CD4-positive, alpha-beta memory T cell (primary cell): ENCODE results near the gene SNAP25. TPM values are rescaled to one million over a fixed set of nuclear protein-coding genes. Genes with fewer than 3 reads are reported as not detected.

ENCODE experiments used
- CTCF ChIA-PET: fragments of 350-600 bp; sonication (Branson Sonifier 250); formaldehyde crosslinking; loops from one replicate; lab custom pipeline; 2021; ENCODE audit warnings: inconsistent platforms; ENCODE audit not compliant: partially characterized antibody; lab: Charles Lee
- POLR2A ChIA-PET: fragments of 350-600 bp; sonication (Branson Sonifier 250); formaldehyde crosslinking; loops from one replicate; lab custom pipeline; 2021; ENCODE audit not compliant: partially characterized antibody; lab: Charles Lee
- DNase-seq, 5 donors: peaks; one replicate each; pipeline versions ENCODE4 v3.0.0 to v3.0.0-alpha.2; 2020 to 2022; ENCODE audit warnings: mixed read lengths in 1 of 5
- H3K27ac ChIP-seq: one replicate; pipeline ENCODE4 v1.7.0; 2013; ENCODE audit warnings: low read depth, low read length
- H3K27me3 ChIP-seq: 2 replicates; pipeline ENCODE4 v1.7.0; 2013; ENCODE audit warnings: mild to moderate bottlenecking, low read length, moderate library complexity; ENCODE audit not compliant: insufficient read depth
- H3K36me3 ChIP-seq: 2 replicates; pipeline ENCODE4 v1.7.0; 2013; ENCODE audit warnings: mild to moderate bottlenecking, low read length, moderate library complexity; ENCODE audit not compliant: insufficient read depth
- H3K4me1 ChIP-seq: 2 replicates; pipeline ENCODE4 v1.7.0; 2013; ENCODE audit warnings: mild to moderate bottlenecking, low read length, moderate library complexity; ENCODE audit not compliant: insufficient read depth
- H3K4me3 ChIP-seq, 2 donors: one replicate each; pipeline ENCODE4 v1.7.0; 2013; ENCODE audit warnings: low read length in 2 of 2, mild to moderate bottlenecking in 1 of 2
- H3K9me3 ChIP-seq, 2 donors: one replicate each; pipeline ENCODE4 v1.7.0; 2013; ENCODE audit warnings: low read length in 2 of 2, control low read depth in 1 of 2; ENCODE audit not compliant: control insufficient read depth in 1 of 2
- H3K27ac Mint-ChIP-seq, 7 donors: one replicate each; pipeline ENCODE4 v1.8.0; 2020 to 2021; ENCODE audit warnings: mixed read lengths in 7 of 7, mild to moderate bottlenecking in 6 of 7, inconsistent platforms in 3 of 7, moderate library complexity in 3 of 7
- H3K27me3 Mint-ChIP-seq, 2 donors: one replicate each; pipeline ENCODE4 v1.8.0; 2020 to 2021; ENCODE audit warnings: mixed read lengths in 2 of 2
- H3K36me3 Mint-ChIP-seq, 2 donors: one replicate each; pipeline ENCODE4 v1.8.0; 2020 to 2021; ENCODE audit warnings: mixed read lengths in 2 of 2, inconsistent platforms in 1 of 2, mild to moderate bottlenecking in 1 of 2
- H3K4me1 Mint-ChIP-seq, 4 donors: one replicate each; pipeline ENCODE4 v1.8.0; 2020 to 2021; ENCODE audit warnings: mixed read lengths in 4 of 4, mild to moderate bottlenecking in 1 of 4
- H3K4me3 Mint-ChIP-seq, 8 donors: one replicate each; pipeline ENCODE4 v1.8.0; 2020 to 2021; ENCODE audit warnings: mixed read lengths in 8 of 8, mild to moderate bottlenecking in 7 of 8, moderate library complexity in 6 of 8, inconsistent platforms in 3 of 8
- H3K9me3 Mint-ChIP-seq, 8 donors: one replicate each; pipeline ENCODE4 v1.8.0; 2020 to 2021; ENCODE audit warnings: mixed read lengths in 8 of 8, mild to moderate bottlenecking in 5 of 8, inconsistent platforms in 3 of 8, moderate library complexity in 1 of 8
- intact Hi-C: fragments of 100-400 bp; cut with micrococcal nuclease; formaldehyde crosslinking; loops from one replicate; pipeline ENCODE4 v1.15.1; 2023
- polyA plus RNA-seq, 2 donors: library from polyadenylated mRNA; unstranded; fragments of 300-500 nt; fragmentation: Illumina TruSeq; gene quantifications; one replicate each; pipeline ENCODE4 v1.2.3, GENCODE V29; 2021
- total RNA-seq, 2 experiments: library from RNA; stranded (reverse); gene quantifications; one replicate each; pipeline ENCODE4 v1.2.3, GENCODE V29; 2021

SNAP25 gene
- total and polyA plus RNA-seq, 4 experiments from 2014 or later, result 0.14 TPM; not detected in 3

- Mint-ChIP-seq H3K4me1 (no peaks in the 10 kb centered on the region), H3K27me3 (peaks cover 3 to 4% of the 10 kb centered on the region in 2 donors), H3K27ac (no peak overlapping the region), H3K4me3 (no peak overlapping the region), H3K9me3 (peaks cover 0 to 2% (median 0%) of the 10 kb centered on the region in 8 donors), H3K36me3 (no peaks in the 10 kb centered on the region)
- Histone ChIP-seq H3K4me1 (no peaks in the 10 kb centered on the region), H3K36me3 (no peaks in the 10 kb centered on the region), H3K27me3 (no peaks in the 10 kb centered on the region), H3K9me3 (no peaks in the 10 kb centered on the region), H3K27ac (no peak overlapping the region), H3K4me3 (no peak overlapping the region)
- ChIA-PET CTCF (no interaction called here), POLR2A (no interaction called here)
- DNase-seq, result no peak
- intact Hi-C loops, result no loop called here
Observed at GRCh38 chr20:10250902-10251301, 32.3 kb downstream of the SNAP25 start.

DNA sequence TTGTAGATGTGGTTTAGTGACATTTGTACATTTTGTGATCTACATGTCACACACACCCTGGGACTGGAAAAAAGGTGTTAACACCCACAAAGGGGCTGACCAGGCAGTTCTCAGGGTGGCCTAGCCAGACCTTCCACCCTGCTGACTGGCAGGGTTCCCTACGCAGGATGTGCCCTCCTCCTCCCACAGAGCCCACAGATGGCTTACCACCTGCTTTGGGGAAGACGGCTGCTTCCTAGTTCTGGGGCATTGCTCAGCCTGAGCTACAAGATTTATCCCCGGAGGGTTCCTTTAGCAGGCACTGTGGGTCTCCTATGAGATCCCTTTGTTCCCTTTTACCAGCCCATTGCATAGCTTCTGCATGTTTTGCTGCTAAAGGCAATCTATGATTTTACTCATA, 35.1 kb downstream of the SNAP25 start:
- DNase-seq, result no peak
- Mint-ChIP-seq H3K4me3 (no peak overlapping the region), H3K27me3 (peaks cover 8 to 10% of the 10 kb centered on the region in 2 donors), H3K4me1 (no peaks in the 10 kb centered on the region), H3K36me3 (no peaks in the 10 kb centered on the region), H3K27ac (no peak overlapping the region), H3K9me3 (peaks cover 0 to 2% (median 0%) of the 10 kb centered on the region in 8 donors)
- H3K27ac ChIP-seq, result no peak overlapping the region
- intact Hi-C loops, result no loop called here
- H3K9me3 ChIP-seq, result no peaks in the 10 kb centered on the region
- no peak overlapping the region for H3K4me3 ChIP-seq
- CTCF ChIA-PET, result no interaction called here
- H3K36me3 ChIP-seq, result no peaks in the 10 kb centered on the region
- POLR2A ChIA-PET, result no interaction called here
- no peaks in the 10 kb centered on the region for H3K27me3 ChIP-seq
- no peaks in the 10 kb centered on the region for H3K4me1 ChIP-seq

DNA sequence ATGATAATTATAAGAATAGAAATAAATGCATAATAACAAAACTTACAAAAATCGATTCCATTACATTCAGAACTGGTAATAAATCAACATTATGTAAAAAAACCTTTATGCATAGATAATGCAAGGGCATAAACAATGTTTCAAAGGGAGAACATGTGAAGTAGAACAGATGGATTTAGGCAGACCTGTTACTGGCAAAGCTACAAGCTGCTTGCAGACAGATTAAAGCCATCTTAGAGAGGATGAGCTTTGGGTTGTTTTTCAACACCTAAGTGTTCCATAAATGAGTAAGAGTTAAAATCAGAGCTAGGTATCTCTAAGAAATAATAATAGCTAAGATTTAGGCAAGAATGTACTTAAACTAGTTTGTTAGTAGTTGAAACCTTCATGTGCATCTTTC, 37.2 kb downstream of the SNAP25 start:
- no peaks in the 10 kb centered on the region for H3K9me3 ChIP-seq
- no peaks in the 10 kb centered on the region for H3K36me3 Mint-ChIP-seq
- H3K27ac ChIP-seq, result no peak overlapping the region
- ChIA-PET POLR2A (no interaction called here), CTCF (no interaction called here)
- no peak overlapping the region for H3K4me3 Mint-ChIP-seq
- no peak for DNase-seq
- intact Hi-C loops, result no loop called here
- H3K27me3 Mint-ChIP-seq, result peaks cover 8 to 12% of the 10 kb centered on the region in 2 donors
- H3K4me1 Mint-ChIP-seq, result no peaks in the 10 kb centered on the region
- H3K36me3 ChIP-seq, result no peaks in the 10 kb centered on the region
- H3K4me1 ChIP-seq, result no peaks in the 10 kb centered on the region
- no peak overlapping the region for H3K4me3 ChIP-seq
- peaks cover 0 to 2% (median 0%) of the 10 kb centered on the region in 8 donors for H3K9me3 Mint-ChIP-seq
- H3K27me3 ChIP-seq, result no peaks in the 10 kb centered on the region
- no peak overlapping the region for H3K27ac Mint-ChIP-seq

DNA sequence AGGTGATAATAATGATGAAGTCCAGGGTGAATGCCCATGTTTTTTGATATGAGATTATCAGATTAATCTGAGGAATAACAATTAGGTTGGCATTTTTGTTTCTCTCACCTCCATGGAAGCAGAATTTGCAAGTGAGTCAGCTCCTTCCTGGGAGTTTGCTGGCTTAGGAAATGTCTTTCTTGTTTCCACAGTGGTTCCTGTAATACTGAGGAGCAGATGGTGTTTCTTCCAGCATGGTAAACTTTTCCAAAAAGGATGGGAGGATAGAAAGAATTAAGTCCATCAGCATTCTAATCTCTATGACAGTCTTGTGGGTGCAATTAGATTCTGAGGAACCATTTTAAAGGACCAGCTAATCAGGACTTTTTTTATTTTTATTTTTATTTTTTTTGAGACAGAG, 40.5 kb downstream of the SNAP25 start:
- Mint-ChIP-seq H3K27ac (no peak overlapping the region), H3K4me3 (no peak overlapping the region), H3K27me3 (peaks cover 8 to 15% of the 10 kb centered on the region in 2 donors), H3K9me3 (peaks cover 0 to 2% (median 0%) of the 10 kb centered on the region in 8 donors), H3K36me3 (no peaks in the 10 kb centered on the region), H3K4me1 (no peaks in the 10 kb centered on the region)
- POLR2A ChIA-PET, result no interaction called here
- H3K36me3 ChIP-seq, result no peaks in the 10 kb centered on the region
- no peak overlapping the region for H3K4me3 ChIP-seq
- H3K27me3 ChIP-seq, result no peaks in the 10 kb centered on the region
- DNase-seq, result no peak
- CTCF ChIA-PET, result no interaction called here
- no peak overlapping the region for H3K27ac ChIP-seq
- no peaks in the 10 kb centered on the region for H3K9me3 ChIP-seq
- intact Hi-C loops, result no loop called here
- no peaks in the 10 kb centered on the region for H3K4me1 ChIP-seq

DNA sequence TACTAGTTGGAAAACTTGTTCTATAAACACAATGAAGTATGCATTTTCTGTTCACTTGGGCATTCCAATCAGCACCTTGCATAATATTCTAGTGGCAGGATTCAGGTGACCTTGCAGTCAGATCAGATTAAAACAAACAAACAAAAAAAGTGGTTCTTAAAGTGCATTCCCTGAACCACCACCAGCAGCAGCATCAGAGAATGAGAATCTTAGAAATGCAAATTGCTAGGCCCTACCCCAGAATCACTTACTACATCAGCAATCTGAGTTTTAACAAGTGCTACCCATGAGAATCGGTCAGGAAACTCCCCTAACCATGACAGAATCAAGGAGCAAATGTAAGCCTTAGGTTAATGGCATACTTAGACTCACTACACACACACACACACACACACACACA, 41.7 kb downstream of the SNAP25 start:
- H3K4me3 ChIP-seq, result no peak overlapping the region
- H3K27me3 Mint-ChIP-seq, result peaks cover 6 to 12% of the 10 kb centered on the region in 2 donors
- intact Hi-C loops, result no loop called here
- no peaks in the 10 kb centered on the region for H3K4me1 Mint-ChIP-seq
- CTCF ChIA-PET, result no interaction called here
- H3K27me3 ChIP-seq, result no peaks in the 10 kb centered on the region
- H3K27ac Mint-ChIP-seq, result no peak overlapping the region
- H3K36me3 ChIP-seq, result no peaks in the 10 kb centered on the region
- H3K36me3 Mint-ChIP-seq, result no peaks in the 10 kb centered on the region
- H3K27ac ChIP-seq, result no peak overlapping the region
- no peak for DNase-seq
- POLR2A ChIA-PET, result no interaction called here
- no peak overlapping the region for H3K4me3 Mint-ChIP-seq
- H3K4me1 ChIP-seq, result no peaks in the 10 kb centered on the region
- no peaks in the 10 kb centered on the region for H3K9me3 ChIP-seq
- H3K9me3 Mint-ChIP-seq, result no peaks in the 10 kb centered on the region

DNA sequence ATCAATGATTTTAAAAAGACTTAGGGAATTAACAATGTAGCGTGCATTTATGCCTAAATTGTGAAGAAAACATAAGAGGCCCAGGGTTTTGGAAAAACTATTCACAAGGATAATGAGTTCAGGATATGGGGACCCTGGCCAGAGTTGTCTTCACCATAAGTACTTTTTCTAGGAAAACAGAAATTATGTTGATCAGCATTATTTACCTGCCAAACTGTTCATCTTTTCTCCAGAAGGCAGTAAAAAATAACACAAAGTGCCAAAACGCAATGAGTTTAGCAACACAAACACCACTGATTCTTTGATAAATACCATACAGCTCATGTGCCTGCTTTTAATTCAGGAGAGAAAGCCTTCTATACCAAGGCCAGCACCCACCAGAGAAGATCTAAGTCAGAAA, 43.1 kb downstream of the SNAP25 start:
- H3K4me3 Mint-ChIP-seq, result no peak overlapping the region
- no peaks in the 10 kb centered on the region for H3K9me3 Mint-ChIP-seq
- DNase-seq, result no peak
- ChIA-PET POLR2A (no interaction called here), CTCF (no interaction called here)
- Histone ChIP-seq H3K4me1 (no peaks in the 10 kb centered on the region), H3K4me3 (no peak overlapping the region), H3K27ac (no peak overlapping the region), H3K9me3 (no peaks in the 10 kb centered on the region), H3K36me3 (no peaks in the 10 kb centered on the region), H3K27me3 (no peaks in the 10 kb centered on the region)
- no peaks in the 10 kb centered on the region for H3K36me3 Mint-ChIP-seq
- peaks cover 3 to 10% of the 10 kb centered on the region in 2 donors for H3K27me3 Mint-ChIP-seq
- H3K27ac Mint-ChIP-seq, result no peak overlapping the region
- no peaks in the 10 kb centered on the region for H3K4me1 Mint-ChIP-seq
- intact Hi-C loops, result no loop called here

DNA sequence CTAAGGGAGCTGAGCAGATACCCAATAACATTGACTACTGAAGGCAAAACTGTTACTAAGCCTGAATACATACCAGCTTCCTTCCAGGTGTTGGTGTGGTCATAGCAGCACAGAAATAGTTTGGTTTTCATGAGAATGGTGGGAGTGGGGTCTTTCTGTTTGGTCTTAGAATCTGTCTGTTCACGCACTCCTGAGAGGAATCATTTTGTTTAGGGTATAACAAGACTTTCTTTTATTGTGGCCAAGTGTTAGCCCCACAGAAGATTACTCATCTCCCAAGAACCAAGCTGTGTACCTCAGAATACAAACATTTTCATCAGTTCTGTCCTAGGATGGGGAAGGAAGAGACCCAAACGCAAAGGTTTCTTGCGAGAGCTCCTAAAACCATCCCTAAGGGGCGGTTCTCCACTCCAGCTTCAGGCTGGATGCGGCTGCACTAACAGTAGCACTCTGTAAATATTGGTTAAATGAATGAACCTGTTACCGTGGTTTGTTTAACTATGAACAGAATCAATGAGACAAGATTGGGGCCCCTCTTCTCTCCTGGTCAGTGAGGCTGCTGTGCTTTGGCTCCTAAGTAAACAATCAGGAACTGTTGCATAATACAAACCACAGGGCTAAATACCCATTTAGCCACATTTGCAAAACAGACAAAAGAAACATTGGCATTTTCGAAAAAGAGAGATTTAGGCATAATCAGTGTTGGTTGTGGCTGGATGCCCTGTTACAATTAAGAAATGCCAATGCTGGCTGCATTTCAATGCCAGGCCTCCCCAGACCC, 44.9 kb downstream of the SNAP25 start:
- Mint-ChIP-seq H3K9me3 (no peaks in the 10 kb centered on the region), H3K27me3 (peaks cover 0 to 7% of the 10 kb centered on the region in 2 donors), H3K4me1 (no peaks in the 10 kb centered on the region), H3K27ac (no peak overlapping the region), H3K4me3 (no peak overlapping the region), H3K36me3 (no peaks in the 10 kb centered on the region)
- Histone ChIP-seq H3K27ac (no peak overlapping the region), H3K9me3 (no peaks in the 10 kb centered on the region), H3K27me3 (no peaks in the 10 kb centered on the region), H3K4me3 (no peak overlapping the region), H3K36me3 (no peaks in the 10 kb centered on the region), H3K4me1 (no peaks in the 10 kb centered on the region)
- intact Hi-C loops, result no loop called here
- CTCF ChIA-PET, result no interaction called here
- DNase-seq, result no peak
- POLR2A ChIA-PET, result no interaction called here
